GM21619 (cell line): Measurements from ENCODE around the gene RASSF6.
A peak's percentile ranks its signal among the peaks of the same experiment; 100 is the strongest.
"Not testable (repeated sequence)": the region's sequence is repeated elsewhere in the genome, so short reads cannot be mapped to it uniquely, and the experiment has no call there.

Experiments
- ATAC-seq: cut with Tn5 transposase; IDR thresholded peaks from one replicate; pipeline ENCODE4 v1.9.1; 2021; ENCODE audit not compliant: unreplicated experiment

Gene RASSF6

DNA sequence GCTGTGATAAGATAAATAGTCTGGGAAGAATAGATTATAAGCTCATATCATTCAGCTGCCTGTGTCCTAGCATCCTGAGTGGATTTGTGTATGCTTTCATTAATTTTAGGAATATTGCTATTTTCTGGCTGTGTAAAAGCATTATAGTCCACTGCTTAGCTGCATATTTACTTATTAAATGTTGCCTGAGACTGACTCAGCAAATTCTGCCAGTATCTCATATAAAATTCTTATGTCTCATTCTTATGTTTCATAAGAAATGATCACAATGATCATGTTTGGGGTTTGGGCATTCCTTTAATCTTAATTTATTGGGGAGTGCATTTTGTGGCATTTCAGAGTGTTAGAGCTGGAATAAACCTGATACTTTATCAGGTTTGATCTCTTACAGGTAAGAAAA lies 34.9 kb downstream of the RASSF6 start:
- ATAC-seq: no peak

DNA sequence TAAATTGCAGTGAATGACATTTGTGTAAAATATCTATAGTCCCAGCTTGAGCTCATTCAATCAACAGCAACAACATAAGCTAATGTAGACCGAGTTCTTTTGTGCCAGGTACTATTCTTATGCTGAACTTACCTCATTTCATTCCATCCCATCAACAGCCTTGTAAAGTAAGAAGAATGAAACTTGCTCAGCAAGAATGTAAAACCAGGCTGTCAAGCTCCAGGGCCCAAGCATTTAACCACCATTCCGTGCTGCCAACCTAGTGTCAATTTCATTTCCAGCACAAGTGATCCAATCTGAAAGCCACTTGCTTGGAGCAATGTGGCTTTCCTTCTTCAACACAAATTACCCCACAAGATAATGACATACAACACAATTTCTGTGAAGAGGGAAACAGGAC lies 36.6 kb downstream of the RASSF6 start:
- no peak for ATAC-seq

DNA sequence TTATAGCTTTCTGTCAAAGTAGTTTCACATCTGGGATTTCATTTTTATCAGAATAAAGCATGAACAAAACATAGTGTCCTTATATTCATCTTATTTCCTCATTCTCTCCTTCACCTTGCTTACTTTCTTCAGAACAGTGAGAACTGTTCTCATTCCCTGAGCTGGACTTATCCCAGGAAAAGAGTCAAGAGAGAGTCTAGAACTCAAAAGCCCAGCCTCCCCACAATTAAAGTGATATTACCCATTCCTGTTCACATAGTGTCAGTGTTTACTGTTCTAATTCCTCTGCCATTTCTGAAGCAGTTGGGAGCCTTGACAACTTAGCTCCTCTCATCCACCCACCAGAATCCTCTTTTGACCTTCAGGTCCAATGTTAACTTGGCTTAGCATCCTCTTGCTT lies 42.9 kb downstream of the RASSF6 start:
- ATAC-seq: no peak

DNA sequence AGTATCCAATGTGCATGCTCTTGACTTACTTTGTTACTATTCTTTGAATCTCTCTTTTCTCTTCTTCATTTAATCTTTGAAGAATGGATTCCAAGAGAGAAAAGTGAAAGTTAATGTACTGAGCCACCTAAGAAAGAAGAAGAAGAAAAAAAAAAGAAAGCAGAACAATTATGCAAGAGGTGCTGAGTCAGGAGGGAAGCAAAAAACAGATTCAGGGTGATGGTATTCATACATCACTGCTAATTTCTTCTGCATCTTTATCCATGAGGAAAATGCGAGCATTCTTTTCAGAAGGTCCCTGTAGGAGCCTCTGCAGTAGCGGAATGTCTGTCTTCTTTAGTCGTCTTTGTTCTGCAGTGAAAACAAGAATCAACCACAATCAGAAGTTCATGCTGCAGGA lies 43.9 kb downstream of the RASSF6 start:
- ATAC-seq: no peak

DNA sequence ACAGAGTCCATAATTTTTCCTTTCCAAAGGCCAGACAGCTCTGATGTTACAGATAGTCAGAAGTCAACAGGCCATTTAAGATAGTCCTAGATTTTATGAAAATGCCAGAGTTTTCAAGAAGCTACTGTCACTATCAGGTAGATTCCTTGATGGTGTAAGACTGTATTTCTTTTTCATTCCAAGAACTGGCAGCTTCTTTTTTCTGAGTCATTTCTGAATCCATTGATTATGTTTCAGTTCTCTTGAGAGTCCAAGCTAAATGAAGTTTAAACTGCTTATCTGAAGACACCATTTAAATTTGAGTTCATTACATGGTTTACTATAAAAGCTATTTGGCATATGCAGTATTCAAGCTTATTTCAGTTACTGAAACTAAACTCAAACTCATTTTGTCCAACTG lies 44.6 kb downstream of the RASSF6 start:
- ATAC-seq: no peak

DNA sequence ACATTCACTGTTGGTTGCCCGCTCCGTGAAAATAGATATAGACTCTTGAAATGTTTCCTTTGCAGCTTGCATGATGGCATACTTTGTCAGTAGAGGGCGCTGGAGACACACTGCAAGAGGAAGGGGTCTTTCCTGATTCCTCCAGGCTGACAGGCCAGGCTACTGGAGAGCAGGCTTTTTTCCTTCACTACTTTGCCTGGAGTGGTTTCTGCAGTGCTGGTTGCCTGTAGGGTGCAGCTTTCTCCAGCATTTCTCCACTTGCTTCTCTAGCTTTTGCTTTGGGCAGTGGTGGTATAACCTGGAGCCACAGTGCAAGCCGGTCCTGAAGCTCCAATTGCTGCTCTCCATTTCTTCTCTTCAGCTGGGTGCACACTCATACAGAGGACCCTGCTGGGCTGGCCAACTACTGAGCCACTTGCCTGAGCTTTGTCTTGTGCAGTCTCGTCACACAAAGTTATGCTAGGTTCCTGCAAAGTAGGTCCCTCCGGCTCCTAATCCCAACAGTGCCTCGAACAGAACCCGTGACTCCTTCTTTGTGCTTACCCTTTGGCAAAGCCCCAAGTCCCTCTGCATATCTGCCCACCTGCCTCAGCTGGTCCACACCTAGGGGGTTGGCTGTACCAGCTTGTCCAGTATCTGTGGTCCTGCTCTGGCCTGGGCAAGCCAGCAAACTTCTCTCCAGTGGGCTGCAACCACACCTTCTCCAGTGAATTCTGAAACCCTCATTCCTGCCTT lies 46.3 kb downstream of the RASSF6 start:
- ATAC-seq: peak; percentile 76

DNA sequence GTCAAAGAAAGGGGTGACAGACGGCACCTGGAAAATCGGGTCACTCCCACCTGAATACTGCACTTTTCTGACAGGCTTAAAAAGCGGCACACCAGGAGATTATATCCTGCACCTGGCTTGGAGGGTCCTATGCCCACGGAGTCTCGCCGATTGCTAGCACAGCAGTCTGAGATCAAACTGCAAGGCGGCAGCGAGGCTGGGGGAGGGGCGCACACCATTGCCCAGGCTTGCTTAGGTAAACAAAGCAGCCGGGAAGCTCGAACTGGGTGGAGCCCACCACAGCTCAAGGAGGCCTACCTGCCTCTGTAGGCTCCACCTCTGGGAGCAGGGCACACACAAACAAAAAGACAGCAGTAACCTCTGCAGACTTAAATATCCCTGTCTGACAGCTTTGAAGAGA lies 69.4 kb downstream of the RASSF6 start:
- ATAC-seq: not testable (repeated sequence)

DNA sequence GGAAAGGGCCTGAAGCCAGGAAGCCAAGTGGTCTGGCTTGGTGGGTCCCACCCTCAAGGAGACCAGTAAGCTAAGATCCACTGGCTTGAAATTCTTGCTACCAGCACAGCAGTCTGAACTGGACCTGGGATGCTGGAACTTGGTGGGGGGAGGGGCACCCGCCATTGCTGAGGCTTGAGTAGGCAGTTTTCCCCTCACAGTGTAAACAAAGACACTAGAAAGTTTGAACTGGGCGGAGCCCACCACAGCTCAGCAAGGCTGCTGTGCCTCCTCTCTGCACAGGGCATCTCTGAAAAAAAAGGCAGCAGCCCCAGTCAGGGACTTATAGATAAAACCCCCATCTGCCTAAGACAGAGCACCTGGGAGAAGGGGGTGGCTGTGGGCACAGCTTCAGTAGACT lies 75.6 kb downstream of the RASSF6 start:
- no peak for ATAC-seq

DNA sequence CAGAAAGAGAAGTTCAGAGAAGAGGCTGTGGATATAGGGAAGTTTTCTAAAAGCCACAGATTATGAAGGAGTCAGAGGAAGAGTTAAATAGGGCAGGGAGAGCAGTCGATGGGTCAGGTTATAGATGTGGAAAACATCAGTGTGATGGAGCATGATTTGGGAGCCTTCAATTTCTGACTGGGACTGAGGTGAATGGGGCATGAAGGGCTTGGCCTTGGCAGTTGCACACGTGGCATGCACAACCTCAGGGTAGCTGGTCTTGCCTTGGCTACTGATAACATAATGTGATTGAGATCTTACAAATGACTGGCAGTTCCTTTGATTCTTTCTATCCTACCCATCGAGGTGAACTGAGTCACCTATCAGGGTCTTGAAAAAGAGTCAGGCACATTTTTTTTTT lies 79.0 kb downstream of the RASSF6 start:
- ATAC-seq: no peak

DNA sequence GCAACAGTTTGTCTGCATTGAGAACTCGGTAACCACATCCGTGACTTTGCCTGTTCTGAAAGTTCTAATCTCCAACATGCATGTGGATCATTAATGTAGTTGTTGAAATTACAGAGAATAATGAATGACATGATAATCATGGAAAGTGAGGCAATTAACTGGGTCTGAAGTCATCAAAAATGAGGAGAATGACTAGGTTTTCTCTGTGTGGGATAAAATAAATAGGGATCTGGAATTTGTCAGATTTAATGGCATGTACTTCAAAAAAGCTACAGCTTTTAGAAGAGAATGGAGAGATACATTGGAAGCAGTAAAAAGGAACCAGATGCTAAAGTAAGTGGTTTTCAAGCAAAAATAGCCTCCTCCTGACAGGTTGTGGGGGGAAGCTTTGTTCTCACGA lies 79.4 kb downstream of the RASSF6 start:
- no peak for ATAC-seq

DNA sequence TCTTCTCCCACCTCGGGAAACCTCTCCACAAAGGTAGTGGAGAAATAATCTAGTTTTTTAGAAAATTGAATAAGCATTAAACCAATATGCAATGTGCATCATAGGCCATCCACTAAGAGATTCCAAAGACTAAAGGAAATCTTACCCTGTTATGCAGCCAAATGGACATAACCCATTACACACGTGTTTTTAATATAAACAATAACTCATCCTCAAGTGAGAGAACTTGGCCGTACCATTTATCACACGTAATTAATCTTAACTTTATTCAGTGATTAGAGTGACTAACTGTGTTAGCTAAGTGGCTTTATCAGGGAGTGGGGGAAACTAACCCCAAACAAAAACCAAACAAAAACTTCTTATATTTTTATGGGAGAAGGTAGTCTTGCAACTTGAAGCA lies 80.8 kb downstream of the RASSF6 start:
- ATAC-seq: no peak

DNA sequence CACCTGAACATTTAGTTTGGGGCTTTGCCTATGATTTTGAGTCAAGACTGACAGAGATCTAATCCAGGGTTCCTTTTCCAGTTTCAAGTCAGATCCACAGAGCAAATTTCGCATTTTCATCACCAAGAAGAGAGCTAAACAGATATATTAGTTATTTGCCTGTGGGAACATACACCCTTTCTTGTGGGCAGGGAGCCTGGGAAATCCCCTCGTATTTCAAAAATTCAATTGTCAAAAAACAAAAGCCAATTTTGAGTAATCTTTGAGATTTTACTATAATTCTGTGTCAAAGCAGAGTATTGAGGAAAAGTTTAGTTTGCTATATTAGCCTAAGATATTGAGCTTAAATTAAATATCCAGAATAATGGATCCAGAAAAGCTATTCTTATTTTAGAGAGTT lies 82.1 kb downstream of the RASSF6 start:
- no peak for ATAC-seq

DNA sequence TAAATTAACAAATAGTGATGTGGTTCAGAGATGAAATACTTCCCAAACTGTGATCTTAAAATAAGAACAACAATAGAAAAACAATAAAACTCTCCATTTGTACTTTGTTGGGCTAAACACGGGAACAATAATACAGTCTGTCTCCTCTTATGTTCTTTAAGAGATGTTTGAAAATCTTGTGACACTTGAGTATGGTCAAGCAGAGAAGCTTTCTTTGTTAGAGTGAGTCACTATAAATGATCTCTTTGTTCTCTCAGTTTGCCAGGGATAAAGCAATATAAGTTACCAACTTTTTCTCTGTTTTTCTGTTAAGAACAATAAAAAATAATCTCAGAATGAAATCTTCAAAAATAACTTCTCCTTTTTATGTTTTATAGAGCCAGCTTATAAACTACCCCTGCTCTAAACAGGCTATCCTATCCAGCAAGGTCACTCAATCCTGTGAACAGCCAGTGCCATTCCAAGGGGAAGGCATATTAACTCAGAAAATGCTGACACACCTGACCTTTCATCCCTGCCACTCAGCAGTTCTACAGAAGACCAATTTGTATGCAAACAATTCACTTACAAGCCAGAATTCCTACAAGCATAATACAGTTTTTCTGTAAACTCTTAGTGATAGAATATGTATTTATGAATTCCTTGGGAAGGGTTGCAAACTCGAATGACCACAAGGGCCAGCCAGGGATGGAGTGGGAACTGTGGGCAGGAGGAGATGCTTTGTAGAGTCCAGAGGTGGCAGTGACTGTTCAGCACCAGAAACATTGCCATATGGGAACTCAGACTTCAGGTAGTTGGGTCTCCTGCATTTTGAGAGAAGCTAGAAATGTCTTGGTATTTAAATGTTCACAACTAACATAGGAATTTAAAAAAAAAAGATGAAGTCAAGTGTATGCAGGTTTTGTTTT lies 86.5 kb downstream of the RASSF6 start:
- ATAC-seq: no peak

DNA sequence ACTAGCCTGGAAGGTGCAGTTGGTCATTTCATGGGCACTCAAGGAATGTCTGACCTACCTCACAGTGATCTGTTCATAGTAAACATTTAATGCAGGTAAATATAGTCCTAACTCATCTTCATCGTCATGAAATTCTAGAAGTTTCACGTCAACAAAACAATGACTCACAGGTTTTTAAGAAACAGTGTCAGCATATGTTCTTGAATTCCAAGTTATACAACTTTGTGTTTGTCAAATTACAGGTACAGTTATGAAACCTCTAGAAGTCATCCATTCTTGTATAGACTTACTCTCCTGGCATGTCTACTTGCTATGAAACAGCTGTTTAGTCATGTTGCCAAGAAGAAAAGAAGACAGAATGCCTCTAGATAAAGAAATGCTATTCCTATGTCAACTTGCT lies 92.1 kb downstream of the RASSF6 start:
- ATAC-seq: no peak

DNA sequence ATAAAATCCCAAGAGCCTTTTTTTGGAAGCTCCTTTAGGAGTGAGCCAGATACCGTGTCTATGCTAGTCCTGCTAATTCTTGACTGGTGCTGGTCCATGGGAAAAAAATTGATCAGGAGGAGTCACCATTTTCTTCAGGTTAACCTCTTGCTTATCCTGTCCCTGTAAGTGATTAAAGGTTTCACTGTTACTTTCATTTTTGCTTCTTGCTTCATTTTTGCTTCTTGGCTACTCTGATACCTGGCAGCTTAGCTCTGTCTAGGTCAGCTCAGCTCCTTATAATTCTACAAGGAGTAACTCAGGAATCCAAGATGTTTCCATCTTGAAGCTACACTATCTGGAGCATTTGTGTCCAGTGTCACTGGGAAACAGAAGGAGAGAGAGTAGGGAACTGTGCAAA lies 93.0 kb downstream of the RASSF6 start:
- peak; percentile 77 for ATAC-seq

DNA sequence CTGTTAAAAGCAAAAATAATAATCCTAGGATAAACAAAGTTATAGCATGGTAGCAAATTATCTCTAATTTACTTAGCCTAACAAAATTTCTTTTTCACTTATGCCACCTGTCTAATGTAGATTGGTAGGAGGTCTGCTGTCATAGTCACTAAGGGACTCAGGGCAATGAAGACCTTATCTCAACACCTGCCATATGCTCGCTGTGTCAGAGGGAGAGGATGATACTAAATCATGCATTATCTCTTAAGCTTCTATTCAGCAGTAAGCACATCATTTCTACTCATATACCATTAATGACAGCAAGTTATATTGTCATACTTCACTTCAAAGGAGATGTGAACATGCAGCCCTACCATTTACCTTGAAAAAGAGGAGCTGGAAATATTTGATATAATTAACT lies 94.6 kb downstream of the RASSF6 start:
- ATAC-seq: no peak

DNA sequence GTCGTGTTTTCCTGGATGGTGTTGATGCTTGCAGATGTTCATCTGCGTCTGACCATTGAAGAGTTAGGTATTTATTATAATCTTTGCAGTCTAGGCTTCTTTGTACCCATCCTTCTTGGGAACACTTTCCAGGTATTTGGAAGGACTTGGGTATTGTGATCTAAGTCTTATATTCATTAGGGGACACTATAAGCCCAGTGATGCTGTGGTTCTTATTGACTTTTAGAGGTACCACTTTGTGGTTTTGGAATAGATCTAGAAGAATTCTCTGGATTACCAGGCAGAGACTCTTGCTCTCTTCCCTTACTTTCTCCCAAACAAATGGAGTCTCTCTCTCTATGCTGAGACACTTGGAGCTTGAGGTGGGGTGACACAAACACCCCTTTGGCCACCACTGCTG lies 97.1 kb downstream of the RASSF6 start:
- ATAC-seq: no peak
